Tibial artery (tissue), 4 donors: ENCODE measurements around the gene MYO1G.

Experiments
- DNase-seq, 2 donors: peaks; one replicate each; pipeline ENCODE4 v3.0.0-alpha.2; 2019
- H3K27ac ChIP-seq, 2 donors: fragments of 200-600 bp; sonication (generic) in 1 of 2; 1 replicate in 1 of 2; 2 replicates in 1 of 2; pipeline ENCODE4 v1.5.1; 2018 to 2019; ENCODE audit warnings: mild to moderate bottlenecking in 1 of 2
- H3K27me3 ChIP-seq, 2 donors: fragments of 200-600 bp; sonication (generic) in 1 of 2; one replicate each; pipeline versions ENCODE4 v1.5.1 to v1.6.0; 2016 to 2019
- H3K36me3 ChIP-seq, 3 donors: fragments of 200-600 bp; sonication (generic) in 2 of 3; one replicate each; pipeline ENCODE4 v1.5.1; 2016 to 2019; ENCODE audit warnings: mild to moderate bottlenecking in 2 of 3
- H3K4me1 ChIP-seq, 4 donors: fragments of 200-600 bp; sonication (generic) in 2 of 4; 1 replicate in 3 of 4; 2 replicates in 1 of 4; pipeline ENCODE4 v1.5.1; 2016 to 2019
- H3K4me3 ChIP-seq, 2 donors: fragments of 200-600 bp; sonication (generic) in 1 of 2; 1 replicate in 1 of 2; 2 replicates in 1 of 2; pipeline ENCODE4 v1.5.1; 2018 to 2019; ENCODE audit warnings: mild to moderate bottlenecking in 2 of 2
- H3K9me3 ChIP-seq, 3 donors: fragments of 200-600 bp; sonication (generic) in 1 of 3; one replicate each; pipeline ENCODE4 v1.5.1; 2016 to 2019
- intact Hi-C: fragments of 100-400 bp; cut with DNase I; formaldehyde crosslinking; loops from one replicate; pipeline ENCODE4 v1.15.0; 2023; ENCODE audit warnings: low total_unique reads
- TF ChIP-seq, protein P1 (sequence below), 2 experiments: fragments of 200-600 bp in 1 of 2; fragments of 450-650 bp in 1 of 2; IDR thresholded peaks; one replicate each; pipeline ENCODE4 v1.5.1; 2017 to 2019; ENCODE audit warnings: antibody characterized with exemption in 2 of 2, mild to moderate bottlenecking in 1 of 2, moderate library complexity in 1 of 2

MYO1G gene

DNA sequence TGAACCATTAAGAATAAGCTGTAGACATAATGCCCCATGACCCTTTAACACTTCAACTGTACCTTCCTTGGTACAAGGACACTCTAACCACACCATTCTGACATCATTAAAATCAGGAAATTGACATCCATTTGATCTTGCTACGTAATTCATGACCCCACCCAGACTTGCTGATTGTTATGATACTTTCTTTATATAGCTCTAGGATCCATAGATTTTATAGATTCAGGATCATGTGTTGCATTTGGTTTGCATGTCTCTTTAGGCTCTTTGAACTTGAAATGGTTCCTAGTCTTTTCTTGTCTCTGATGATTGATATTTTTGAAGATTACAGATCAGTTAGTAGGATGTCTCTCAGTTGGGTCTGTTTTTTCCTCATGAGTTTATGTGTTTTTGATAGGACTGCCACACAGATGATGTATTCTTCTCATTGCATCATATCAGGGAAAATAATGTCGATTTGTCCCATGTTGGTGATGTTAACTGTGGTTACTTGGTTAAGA, 34.7 kb upstream of the MYO1G start:
- H3K9me3 ChIP-seq = no peaks in the 10 kb centered on the region
- H3K27ac ChIP-seq = no peak overlapping the region
- H3K4me1 ChIP-seq = peaks cover 0 to 3% (median 0%) of the 10 kb centered on the region in 4 donors
- DNase-seq = no peak
- intact Hi-C loops = no loop called here
- TF ChIP-seq, protein P1, sequence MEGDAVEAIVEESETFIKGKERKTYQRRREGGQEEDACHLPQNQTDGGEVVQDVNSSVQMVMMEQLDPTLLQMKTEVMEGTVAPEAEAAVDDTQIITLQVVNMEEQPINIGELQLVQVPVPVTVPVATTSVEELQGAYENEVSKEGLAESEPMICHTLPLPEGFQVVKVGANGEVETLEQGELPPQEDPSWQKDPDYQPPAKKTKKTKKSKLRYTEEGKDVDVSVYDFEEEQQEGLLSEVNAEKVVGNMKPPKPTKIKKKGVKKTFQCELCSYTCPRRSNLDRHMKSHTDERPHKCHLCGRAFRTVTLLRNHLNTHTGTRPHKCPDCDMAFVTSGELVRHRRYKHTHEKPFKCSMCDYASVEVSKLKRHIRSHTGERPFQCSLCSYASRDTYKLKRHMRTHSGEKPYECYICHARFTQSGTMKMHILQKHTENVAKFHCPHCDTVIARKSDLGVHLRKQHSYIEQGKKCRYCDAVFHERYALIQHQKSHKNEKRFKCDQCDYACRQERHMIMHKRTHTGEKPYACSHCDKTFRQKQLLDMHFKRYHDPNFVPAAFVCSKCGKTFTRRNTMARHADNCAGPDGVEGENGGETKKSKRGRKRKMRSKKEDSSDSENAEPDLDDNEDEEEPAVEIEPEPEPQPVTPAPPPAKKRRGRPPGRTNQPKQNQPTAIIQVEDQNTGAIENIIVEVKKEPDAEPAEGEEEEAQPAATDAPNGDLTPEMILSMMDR (IDR thresholded peaks at IDR 0.05) = no peak
- no peaks in the 10 kb centered on the region for H3K27me3 ChIP-seq
- peaks cover 0 to 7% (median 0%) of the 10 kb centered on the region in 3 donors for H3K36me3 ChIP-seq
- no peak overlapping the region for H3K4me3 ChIP-seq

DNA sequence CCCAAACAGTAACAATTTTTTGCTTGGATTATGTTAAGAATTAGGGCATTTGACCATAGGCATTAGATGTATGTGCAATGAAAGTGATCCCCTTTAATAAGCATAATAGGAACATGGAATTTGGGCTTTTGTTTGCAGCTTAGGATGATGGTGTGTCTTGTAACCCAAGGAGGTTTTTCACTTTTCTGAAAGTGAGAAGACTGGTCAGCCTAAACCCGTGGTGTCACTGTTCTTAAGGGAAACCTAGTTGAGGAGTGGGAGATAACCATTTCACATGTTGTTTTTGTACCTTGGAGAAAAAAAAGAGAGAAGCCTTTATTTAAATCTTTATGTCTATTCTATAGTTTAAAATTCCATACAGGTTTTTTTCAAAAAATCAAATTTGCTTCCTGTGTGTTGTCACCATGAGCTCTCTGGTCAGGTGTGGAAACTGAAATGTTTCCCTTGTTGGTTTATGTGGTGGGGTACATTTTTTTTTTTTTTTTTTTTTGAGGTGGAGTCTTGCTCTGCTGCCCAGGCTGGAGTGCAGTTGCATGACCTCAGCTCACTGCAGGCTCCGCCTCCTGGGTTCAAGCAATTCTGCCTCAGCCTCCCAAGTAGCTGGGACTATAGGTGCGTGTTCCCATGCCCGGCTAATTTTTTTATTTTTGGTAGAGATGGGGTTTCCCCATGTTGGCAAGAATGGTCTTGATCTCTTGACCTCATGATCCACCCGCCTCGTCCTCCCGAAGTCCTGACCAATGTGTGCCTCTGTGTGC, 28.9 kb upstream of the MYO1G start:
- TF ChIP-seq, protein P1 (IDR thresholded peaks at IDR 0.05) = no peak
- H3K4me3 ChIP-seq = no peak overlapping the region
- peaks cover 0 to 5% (median 0%) of the 10 kb centered on the region in 3 donors for H3K36me3 ChIP-seq
- H3K4me1 ChIP-seq = peaks cover 0 to 3% (median 0%) of the 10 kb centered on the region in 4 donors
- H3K9me3 ChIP-seq = no peaks in the 10 kb centered on the region
- peak in 1 of 2 donors; percentile 42 for DNase-seq
- intact Hi-C loops = loop anchor here (10.0 kb wide), 1 partner anchor 123 kb away; the partner anchor contains the start of gene PURB
- no peak overlapping the region for H3K27ac ChIP-seq
- no peaks in the 10 kb centered on the region for H3K27me3 ChIP-seq

DNA sequence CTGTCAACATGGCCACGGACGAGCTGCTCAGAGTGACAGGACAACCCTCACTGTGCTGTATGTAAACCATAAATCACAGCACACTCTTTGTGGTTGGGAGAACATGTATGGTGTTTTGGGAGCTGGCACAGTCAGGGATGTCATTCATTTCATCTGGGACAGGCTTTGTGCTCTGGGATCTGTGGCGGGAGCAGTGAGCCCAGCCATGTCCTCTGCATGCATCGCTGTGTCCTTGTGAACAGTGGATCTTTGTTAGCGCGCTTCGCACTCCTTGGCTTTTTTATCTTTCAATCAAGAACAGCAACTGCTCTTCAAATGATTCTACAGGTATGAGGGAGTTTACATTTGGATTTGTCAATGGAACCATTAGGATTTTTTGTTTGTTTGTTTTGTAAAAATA, 28.3 kb upstream of the MYO1G start:
- Histone ChIP-seq H3K4me1 (peaks cover 0 to 6% (median 4%) of the 10 kb centered on the region in 4 donors), H3K27me3 (no peaks in the 10 kb centered on the region), H3K36me3 (no peaks in the 10 kb centered on the region), H3K4me3 (no peak overlapping the region), H3K27ac (no peak overlapping the region), H3K9me3 (no peaks in the 10 kb centered on the region)
- peak in 1 of 2 donors; percentile 34 for DNase-seq
- TF ChIP-seq, protein P1 (IDR thresholded peaks at IDR 0.05) = no peak
- intact Hi-C loops = loop anchor here (10.0 kb wide), 1 partner anchor 122 kb away; the partner anchor contains the start of gene PURB

DNA sequence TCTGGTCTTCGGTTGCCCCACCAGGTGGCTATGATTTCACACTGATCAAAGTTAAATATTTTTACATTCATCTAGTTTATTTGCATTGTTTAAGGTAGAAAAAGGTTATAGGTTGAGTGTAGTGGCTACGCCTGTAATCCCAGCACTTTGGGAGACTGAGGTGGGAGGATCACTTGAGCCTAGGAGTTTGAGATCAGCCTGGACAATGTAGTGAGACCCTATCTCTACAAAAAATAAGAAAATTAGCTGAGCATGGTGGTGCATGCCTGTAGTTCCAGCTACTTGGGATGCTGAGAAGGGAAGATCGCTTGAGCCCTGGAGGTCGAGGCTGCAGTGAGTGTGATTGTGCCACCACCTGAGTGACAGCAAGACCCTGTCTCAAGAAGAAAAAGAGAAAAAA, 25.0 kb upstream of the MYO1G start:
- peak in 1 of 2 donors; percentile 11 for DNase-seq
- TF ChIP-seq, protein P1 (IDR thresholded peaks at IDR 0.05) = no peak
- Histone ChIP-seq H3K4me3 (no peak overlapping the region), H3K4me1 (peaks cover 0 to 17% (median 15%) of the 10 kb centered on the region in 4 donors), H3K36me3 (no peaks in the 10 kb centered on the region), H3K27ac (no peak overlapping the region), H3K9me3 (no peaks in the 10 kb centered on the region), H3K27me3 (no peaks in the 10 kb centered on the region)
- intact Hi-C loops = loop anchor here (10.0 kb wide), 1 partner anchor 119 kb away; the partner anchor contains the start of gene PURB

DNA sequence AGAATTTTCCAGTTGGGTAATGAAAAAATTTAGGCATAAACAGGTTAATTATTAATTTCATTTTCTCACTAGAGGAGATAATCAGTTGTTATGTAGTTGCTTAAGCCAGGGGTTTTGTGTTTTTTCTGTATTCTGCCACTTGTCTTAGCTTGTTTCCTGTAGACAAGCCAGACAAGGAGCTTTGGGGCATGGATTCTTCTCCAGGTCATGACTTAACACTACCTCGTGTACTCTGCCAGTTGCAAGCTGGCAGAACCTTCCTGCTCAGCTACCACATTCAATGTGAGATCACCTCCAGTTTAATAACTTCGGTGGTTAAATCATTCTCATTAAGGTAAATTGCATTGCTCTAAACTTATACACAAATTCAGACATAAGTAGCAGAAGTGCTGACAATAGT, 23.0 kb upstream of the MYO1G start:
- TF ChIP-seq, protein P1 (IDR thresholded peaks at IDR 0.05) = no peak
- H3K4me3 ChIP-seq = no peak overlapping the region
- DNase-seq = no peak
- H3K27ac ChIP-seq = peak overlapping the region in 1 of 2 donors; percentile 96
- peaks cover 0 to 17% (median 15%) of the 10 kb centered on the region in 4 donors for H3K4me1 ChIP-seq
- H3K9me3 ChIP-seq = no peaks in the 10 kb centered on the region
- no peaks in the 10 kb centered on the region for H3K27me3 ChIP-seq
- intact Hi-C loops = loop anchor here (10.0 kb wide), 1 partner anchor 117 kb away; the partner anchor contains the start of gene PURB
- no peaks in the 10 kb centered on the region for H3K36me3 ChIP-seq
